Type B pancreatic cell (in vitro differentiated cells): ENCODE data around the gene VTA1. TPM values are rescaled to one million over a fixed set of nuclear protein-coding genes. Genes with fewer than 3 reads are reported as not detected.

Source experiments
- DNase-seq: peaks from one replicate; pipeline ENCODE4 v3.0.0; 2021; ENCODE audit warnings: mixed read lengths; ENCODE audit not compliant: unreplicated experiment; ENCODE audit errors: extremely low spot score
- H3K27ac Mint-ChIP-seq: 2 replicates; pipeline ENCODE4 v1.8.0; 2021; ENCODE audit warnings: mild to moderate bottlenecking, mixed read lengths
- H3K27me3 Mint-ChIP-seq: 2 replicates; pipeline ENCODE4 v1.8.0; 2021; ENCODE audit warnings: mixed read lengths
- H3K36me3 Mint-ChIP-seq: 2 replicates; pipeline ENCODE4 v1.8.0; 2021; ENCODE audit warnings: mixed read lengths
- H3K4me1 Mint-ChIP-seq: one replicate; pipeline ENCODE4 v1.8.0; 2021; ENCODE audit warnings: mixed read lengths; ENCODE audit not compliant: unreplicated experiment
- H3K4me3 Mint-ChIP-seq: 2 replicates; pipeline ENCODE4 v1.8.0; 2021; ENCODE audit warnings: mild to moderate bottlenecking, mixed read lengths
- H3K9me3 Mint-ChIP-seq: 2 replicates; pipeline ENCODE4 v1.8.0; 2021; ENCODE audit warnings: mixed read lengths
- total RNA-seq: library from RNA; stranded (reverse); gene quantifications from 2 replicates; pipeline ENCODE4 v1.2.1, GENCODE V29; 2021; ENCODE audit warnings: low replicate concordance
- TF ChIP-seq, protein P1 (sequence below): fragments of 200-600 bp; sonication (generic); conservative IDR thresholded peaks from 2 replicates; pipeline ENCODE4 v1.5.0; 2021; ENCODE audit warnings: antibody characterized with exemption, mild to moderate bottlenecking

The VTA1 gene
- total RNA-seq, 1 donor from 2014 or later = 49.9 TPM

GRCh38 chr6:142235791-142236190, 88.7 kb downstream of the VTA1 start:
- H3K36me3 Mint-ChIP-seq = no peaks in the 10 kb centered on the region
- H3K27ac Mint-ChIP-seq = no peak overlapping the region
- TF ChIP-seq, protein P1, sequence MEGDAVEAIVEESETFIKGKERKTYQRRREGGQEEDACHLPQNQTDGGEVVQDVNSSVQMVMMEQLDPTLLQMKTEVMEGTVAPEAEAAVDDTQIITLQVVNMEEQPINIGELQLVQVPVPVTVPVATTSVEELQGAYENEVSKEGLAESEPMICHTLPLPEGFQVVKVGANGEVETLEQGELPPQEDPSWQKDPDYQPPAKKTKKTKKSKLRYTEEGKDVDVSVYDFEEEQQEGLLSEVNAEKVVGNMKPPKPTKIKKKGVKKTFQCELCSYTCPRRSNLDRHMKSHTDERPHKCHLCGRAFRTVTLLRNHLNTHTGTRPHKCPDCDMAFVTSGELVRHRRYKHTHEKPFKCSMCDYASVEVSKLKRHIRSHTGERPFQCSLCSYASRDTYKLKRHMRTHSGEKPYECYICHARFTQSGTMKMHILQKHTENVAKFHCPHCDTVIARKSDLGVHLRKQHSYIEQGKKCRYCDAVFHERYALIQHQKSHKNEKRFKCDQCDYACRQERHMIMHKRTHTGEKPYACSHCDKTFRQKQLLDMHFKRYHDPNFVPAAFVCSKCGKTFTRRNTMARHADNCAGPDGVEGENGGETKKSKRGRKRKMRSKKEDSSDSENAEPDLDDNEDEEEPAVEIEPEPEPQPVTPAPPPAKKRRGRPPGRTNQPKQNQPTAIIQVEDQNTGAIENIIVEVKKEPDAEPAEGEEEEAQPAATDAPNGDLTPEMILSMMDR = no peak
- H3K9me3 Mint-ChIP-seq = no peaks in the 10 kb centered on the region
- H3K4me1 Mint-ChIP-seq = peaks cover 8% of the 10 kb centered on the region
- H3K4me3 Mint-ChIP-seq = no peak overlapping the region
- H3K27me3 Mint-ChIP-seq = no peaks in the 10 kb centered on the region
- no peak for DNase-seq

DNA sequence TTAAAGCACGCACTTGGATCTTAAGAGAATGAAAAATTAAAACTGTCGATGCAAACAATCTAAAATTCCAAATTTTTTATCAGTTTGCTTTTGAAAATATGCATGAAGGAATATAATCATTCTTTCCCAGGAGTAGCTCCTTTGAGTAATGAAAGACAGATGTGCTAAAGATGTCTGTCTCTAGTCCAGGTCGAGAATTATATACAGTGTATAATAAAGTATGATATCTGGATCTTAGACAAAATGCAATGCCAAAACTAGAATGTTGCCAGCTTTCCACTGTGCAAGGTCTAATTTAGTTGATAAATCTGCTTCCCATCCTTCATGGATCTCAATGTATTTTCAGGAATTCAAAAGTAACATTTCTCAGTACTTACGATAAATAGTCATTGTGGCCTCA, 89.6 kb downstream of the VTA1 start:
- Mint-ChIP-seq H3K4me1 (peaks cover 8% of the 10 kb centered on the region), H3K27me3 (no peaks in the 10 kb centered on the region), H3K9me3 (no peaks in the 10 kb centered on the region), H3K4me3 (no peak overlapping the region), H3K36me3 (no peaks in the 10 kb centered on the region), H3K27ac (no peak overlapping the region)
- TF ChIP-seq, protein P1 = no peak
- no peak for DNase-seq

DNA sequence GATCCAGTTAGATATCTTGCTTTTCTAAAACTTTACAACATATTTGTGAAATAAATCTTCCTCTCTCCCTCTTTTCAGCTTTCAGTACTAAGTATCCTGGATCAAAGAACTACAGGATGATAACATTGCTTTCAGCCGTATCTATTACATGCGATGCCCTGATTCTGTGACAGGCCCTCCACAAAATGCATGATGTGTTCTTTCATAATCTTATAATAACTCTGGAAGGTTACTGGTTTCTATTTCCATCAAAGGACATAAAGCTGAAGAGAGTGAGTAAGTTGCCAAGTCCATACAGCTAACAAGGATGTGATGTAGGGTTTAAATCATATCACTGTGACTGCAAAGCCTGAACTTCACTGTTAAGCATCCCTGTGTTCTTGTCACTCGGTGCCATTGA, 91.8 kb downstream of the VTA1 start:
- Mint-ChIP-seq H3K4me1 (peaks cover 12% of the 10 kb centered on the region), H3K27ac (no peak overlapping the region), H3K4me3 (no peak overlapping the region), H3K27me3 (no peaks in the 10 kb centered on the region), H3K9me3 (no peaks in the 10 kb centered on the region), H3K36me3 (no peaks in the 10 kb centered on the region)
- TF ChIP-seq, protein P1 = no peak
- no peak for DNase-seq

DNA sequence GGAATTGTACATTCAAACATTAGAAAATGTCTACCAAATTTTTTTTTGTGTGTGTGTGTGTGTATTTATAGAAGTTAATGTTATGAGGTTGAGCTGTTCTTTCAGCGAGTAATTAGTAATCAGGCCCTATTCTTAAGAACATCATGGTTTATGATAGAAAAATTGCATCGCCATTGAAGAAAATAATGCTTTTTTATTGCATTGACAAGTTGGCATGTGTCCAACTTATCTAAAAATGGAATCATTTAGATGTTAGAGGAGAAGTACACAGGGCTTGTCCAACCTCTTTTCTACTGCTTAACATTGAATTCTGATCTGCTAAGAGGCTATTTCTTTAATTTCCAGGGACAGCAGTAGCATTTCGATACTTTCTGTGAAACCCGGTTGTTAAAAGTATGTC, 93.1 kb downstream of the VTA1 start:
- H3K27ac Mint-ChIP-seq = no peak overlapping the region
- peaks cover 12% of the 10 kb centered on the region for H3K4me1 Mint-ChIP-seq
- TF ChIP-seq, protein P1 = no peak
- no peaks in the 10 kb centered on the region for H3K36me3 Mint-ChIP-seq
- H3K4me3 Mint-ChIP-seq = no peak overlapping the region
- DNase-seq = no peak
- no peaks in the 10 kb centered on the region for H3K27me3 Mint-ChIP-seq
- H3K9me3 Mint-ChIP-seq = no peaks in the 10 kb centered on the region

- H3K4me3 Mint-ChIP-seq = no peak overlapping the region
- no peaks in the 10 kb centered on the region for H3K9me3 Mint-ChIP-seq
- H3K4me1 Mint-ChIP-seq = peaks cover 12% of the 10 kb centered on the region
- no peak overlapping the region for H3K27ac Mint-ChIP-seq
- H3K36me3 Mint-ChIP-seq = no peaks in the 10 kb centered on the region
- DNase-seq = no peak
- H3K27me3 Mint-ChIP-seq = no peaks in the 10 kb centered on the region
- TF ChIP-seq, protein P1 = no peak
Observed at GRCh38 chr6:142241061-142241460, 94.0 kb downstream of the VTA1 start.

- no peaks in the 10 kb centered on the region for H3K27me3 Mint-ChIP-seq
- H3K27ac Mint-ChIP-seq = no peak overlapping the region
- no peak overlapping the region for H3K4me3 Mint-ChIP-seq
- H3K36me3 Mint-ChIP-seq = no peaks in the 10 kb centered on the region
- no peaks in the 10 kb centered on the region for H3K9me3 Mint-ChIP-seq
- no peak for DNase-seq
- TF ChIP-seq, protein P1 = no peak
- H3K4me1 Mint-ChIP-seq = peaks cover 7% of the 10 kb centered on the region
Observed at GRCh38 chr6:142242269-142242668, 95.2 kb downstream of the VTA1 start.
